ENCODE measurements around the gene HECW1. TPM values are rescaled to one million over a fixed set of nuclear protein-coding genes. Genes with fewer than 3 reads are reported as not detected.
A peak's percentile ranks its signal among the peaks of the same experiment; 100 is the strongest.

Gene HECW1
- total RNA-seq, 1 experiment from 2014 or later: 1.8 TPM

GRCh38 chr7:43522406-43523156, 410.1 kb downstream of the HECW1 start:
- Histone ChIP-seq H3K36me3 (ENCODE audit: control insufficient read depth, insufficient read depth, low read length) (no peaks in the 10 kb centered on the region), H3K4me1 (no peaks in the 10 kb centered on the region; the same call in 1 of the 2 replicates), H3K27me3 (replicated peaks; ENCODE audit: control insufficient read depth, insufficient read depth, low read length) (no peaks in the 10 kb centered on the region), H3K4me3 (ENCODE audit: low read depth, low read length) (no peak overlapping the region), H3K9me3 (no peaks in the 10 kb centered on the region)
- Mint-ChIP-seq H3K36me3 (ENCODE audit: insufficient read depth, unreplicated experiment) (no peaks in the 10 kb centered on the region), H3K4me1 (ENCODE audit: low read depth, unreplicated experiment) (no peaks in the 10 kb centered on the region), H3K27ac (ENCODE audit: unreplicated experiment) (no peak overlapping the region), H3K27me3 (ENCODE audit: insufficient read depth, unreplicated experiment) (no peaks in the 10 kb centered on the region), H3K4me3 (ENCODE audit: unreplicated experiment) (no peak overlapping the region), H3K9me3 (ENCODE audit: unreplicated experiment) (no peaks in the 10 kb centered on the region)
- TF ChIP-seq CTCF (IDR thresholded peaks at IDR 0.05; ENCODE audit: insufficient read depth in 1 of 2, low read depth in 1 of 2, low read length in 1 of 2, severe bottlenecking in 1 of 2, unreplicated experiment in 1 of 2): no peak
- no TSS peak for BruUV-seq (replicated peaks)
- DNase-seq: no peak
- ChIA-PET POLR2A (no interaction called here), CTCF (no interaction called here)
- intact Hi-C loops (cut with micrococcal nuclease; ENCODE audit: unreplicated experiment): no loop called here

- no TSS peak for BruUV-seq (replicated peaks)
- Mint-ChIP-seq H3K27me3 (ENCODE audit: insufficient read depth, unreplicated experiment) (no peaks in the 10 kb centered on the region), H3K4me3 (ENCODE audit: unreplicated experiment) (no peak overlapping the region), H3K4me1 (ENCODE audit: low read depth, unreplicated experiment) (no peaks in the 10 kb centered on the region), H3K9me3 (ENCODE audit: unreplicated experiment) (no peaks in the 10 kb centered on the region), H3K27ac (ENCODE audit: unreplicated experiment) (no peak overlapping the region), H3K36me3 (ENCODE audit: insufficient read depth, unreplicated experiment) (no peaks in the 10 kb centered on the region)
- intact Hi-C loops (cut with micrococcal nuclease; ENCODE audit: unreplicated experiment): no loop called here
- TF ChIP-seq CTCF (IDR thresholded peaks at IDR 0.05; ENCODE audit: insufficient read depth in 1 of 2, low read depth in 1 of 2, low read length in 1 of 2, severe bottlenecking in 1 of 2, unreplicated experiment in 1 of 2): no peak
- H3K27me3 ChIP-seq (replicated peaks; ENCODE audit: control insufficient read depth, insufficient read depth, low read length): no peaks in the 10 kb centered on the region
- no peak overlapping the region for H3K4me3 ChIP-seq (ENCODE audit: low read depth, low read length)
- CTCF ChIA-PET: no interaction called here
- H3K4me1 ChIP-seq: peaks cover 17% of the 10 kb centered on the region
- no peaks in the 10 kb centered on the region for H3K36me3 ChIP-seq (ENCODE audit: control insufficient read depth, insufficient read depth, low read length)
- no peak for DNase-seq
- H3K9me3 ChIP-seq: no peaks in the 10 kb centered on the region
- POLR2A ChIA-PET: no interaction called here
Measured at GRCh38 chr7:43528576-43529354, 416.3 kb downstream of the HECW1 start.

- peaks cover 17% of the 10 kb centered on the region for H3K4me1 ChIP-seq
- H3K4me1 Mint-ChIP-seq (ENCODE audit: low read depth, unreplicated experiment): no peaks in the 10 kb centered on the region
- no peaks in the 10 kb centered on the region for H3K36me3 ChIP-seq (ENCODE audit: control insufficient read depth, insufficient read depth, low read length)
- H3K36me3 Mint-ChIP-seq (ENCODE audit: insufficient read depth, unreplicated experiment): no peaks in the 10 kb centered on the region
- DNase-seq: peak in 1 of 2 experiments; percentile 39
- ChIA-PET POLR2A (no interaction called here), CTCF (interaction anchor here (0.7 kb wide), 1 partner anchor 52 kb away, joined by 4 read pairs; the partner anchor contains the start of gene STK17A)
- no TSS peak for BruUV-seq (replicated peaks)
- no peaks in the 10 kb centered on the region for H3K27me3 ChIP-seq (replicated peaks; ENCODE audit: control insufficient read depth, insufficient read depth, low read length)
- no peaks in the 10 kb centered on the region for H3K27me3 Mint-ChIP-seq (ENCODE audit: insufficient read depth, unreplicated experiment)
- H3K4me3 ChIP-seq (ENCODE audit: low read depth, low read length): no peak overlapping the region
- H3K9me3 ChIP-seq: no peaks in the 10 kb centered on the region
- no peak overlapping the region for H3K27ac Mint-ChIP-seq (ENCODE audit: unreplicated experiment)
- no peak overlapping the region for H3K4me3 Mint-ChIP-seq (ENCODE audit: unreplicated experiment)
- H3K9me3 Mint-ChIP-seq (ENCODE audit: unreplicated experiment): no peaks in the 10 kb centered on the region
- intact Hi-C loops (cut with micrococcal nuclease; ENCODE audit: unreplicated experiment): no loop called here
- no peak for TF ChIP-seq CTCF (IDR thresholded peaks at IDR 0.05; ENCODE audit: insufficient read depth in 1 of 2, low read depth in 1 of 2, low read length in 1 of 2, severe bottlenecking in 1 of 2, unreplicated experiment in 1 of 2)
Measured at GRCh38 chr7:43530553-43531410, 418.3 kb downstream of the HECW1 start.
